Measurements from ENCODE around the gene TXLNA.
"Not testable (repeated sequence)": the region's sequence is repeated elsewhere in the genome, so short reads cannot be mapped to it uniquely, and the experiment has no call there.

TXLNA gene

GRCh38 chr1:32179443-32180185 lies at the start of gene TXLNA:
TSS of gene TXLNA (plus strand) at chr1:32179675. CDS start at chr1:32180346, 671 bp downstream.
- FAIRE-seq (peak; percentile 13), DNase-seq (ENCODE audit: low spot score) (peak; percentile 98)

- FAIRE-seq: not testable (repeated sequence)
Measured at GRCh38 chr1:32133950-32134280, 45.6 kb upstream of the TXLNA start.

GRCh38 chr1:32137111-32137510 lies 42.4 kb upstream of the TXLNA start:
- no peak for DNase-seq (ENCODE audit: low spot score)
- FAIRE-seq: no peak

More at GRCh38 chr1:32133950-32134280, 45.6 kb upstream of the TXLNA start:
- DNase-seq (ENCODE audit: low spot score): not testable (repeated sequence)

GRCh38 chr1:32138965-32139364 lies 40.5 kb upstream of the TXLNA start:
- DNase-seq (ENCODE audit: low spot score) (peak; percentile 23), FAIRE-seq (no peak)

GRCh38 chr1:32142446-32143301 lies 36.8 kb upstream of the TXLNA start:
- no peak for FAIRE-seq

GRCh38 chr1:32143302-32143695 lies 36.2 kb upstream of the TXLNA start:
- FAIRE-seq; DNase-seq (ENCODE audit: low spot score): not testable (repeated sequence)

More at GRCh38 chr1:32142446-32143301, 36.8 kb upstream of the TXLNA start:
- no peak for DNase-seq (ENCODE audit: low spot score)

GRCh38 chr1:32144033-32144432 lies 35.4 kb upstream of the TXLNA start:
- FAIRE-seq (no peak), DNase-seq (ENCODE audit: low spot score) (no peak)

GRCh38 chr1:32147799-32148198 lies 31.7 kb upstream of the TXLNA start:
- not testable (repeated sequence) for DNase-seq (ENCODE audit: low spot score); FAIRE-seq

- FAIRE-seq: no peak
- no peak for DNase-seq (ENCODE audit: low spot score)
Measured at GRCh38 chr1:32150847-32151246, 28.6 kb upstream of the TXLNA start.

- DNase-seq (ENCODE audit: low spot score) (no peak), FAIRE-seq (no peak)
Measured at GRCh38 chr1:32151319-32151787, 28.1 kb upstream of the TXLNA start.

GRCh38 chr1:32159189-32159588 lies 20.3 kb upstream of the TXLNA start:
- DNase-seq (ENCODE audit: low spot score): no peak
- FAIRE-seq: no peak

- no peak for FAIRE-seq
- no peak for DNase-seq (ENCODE audit: low spot score)
Measured at GRCh38 chr1:32163405-32163804, 16.1 kb upstream of the TXLNA start.

- not testable (repeated sequence) for DNase-seq (ENCODE audit: low spot score); FAIRE-seq
Measured at GRCh38 chr1:32165633-32166032, 13.8 kb upstream of the TXLNA start.

GRCh38 chr1:32170991-32171390 lies 8.5 kb upstream of the TXLNA start:
- DNase-seq (ENCODE audit: low spot score) (no peak), FAIRE-seq (no peak)

GRCh38 chr1:32172621-32173245 lies 6.7 kb upstream of the TXLNA start:
- FAIRE-seq (no peak), DNase-seq (ENCODE audit: low spot score) (peak; percentile 28)

- DNase-seq (ENCODE audit: low spot score) (no peak), FAIRE-seq (no peak)
Measured at GRCh38 chr1:32178380-32179192, 889 bp upstream of the TXLNA start.

- FAIRE-seq (no peak), DNase-seq (ENCODE audit: low spot score) (no peak)
Measured at GRCh38 chr1:32179193-32179442, 357 bp upstream of the TXLNA start.

- DNase-seq (ENCODE audit: low spot score) (peak; percentile 64), FAIRE-seq (no peak)
Measured at GRCh38 chr1:32180186-32181060, 948 bp downstream of the TXLNA start.

GRCh38 chr1:32181065-32181464 lies 1.6 kb downstream of the TXLNA start:
- DNase-seq (ENCODE audit: low spot score): no peak
- FAIRE-seq: no peak

GRCh38 chr1:32181563-32181962 lies 2.1 kb downstream of the TXLNA start:
- no peak for FAIRE-seq

More at GRCh38 chr1:32181563-32181962, 2.1 kb downstream of the TXLNA start:
- no peak for DNase-seq (ENCODE audit: low spot score)

All from urothelium cell line (cell line).